RPMI8226 (cell line): ENCODE measurements around the gene NLRP1.

Experiments used
- DNase-seq: peaks from one replicate; pipeline ENCODE4 v3.0.0-alpha.2; 2015

Gene NLRP1

DNA sequence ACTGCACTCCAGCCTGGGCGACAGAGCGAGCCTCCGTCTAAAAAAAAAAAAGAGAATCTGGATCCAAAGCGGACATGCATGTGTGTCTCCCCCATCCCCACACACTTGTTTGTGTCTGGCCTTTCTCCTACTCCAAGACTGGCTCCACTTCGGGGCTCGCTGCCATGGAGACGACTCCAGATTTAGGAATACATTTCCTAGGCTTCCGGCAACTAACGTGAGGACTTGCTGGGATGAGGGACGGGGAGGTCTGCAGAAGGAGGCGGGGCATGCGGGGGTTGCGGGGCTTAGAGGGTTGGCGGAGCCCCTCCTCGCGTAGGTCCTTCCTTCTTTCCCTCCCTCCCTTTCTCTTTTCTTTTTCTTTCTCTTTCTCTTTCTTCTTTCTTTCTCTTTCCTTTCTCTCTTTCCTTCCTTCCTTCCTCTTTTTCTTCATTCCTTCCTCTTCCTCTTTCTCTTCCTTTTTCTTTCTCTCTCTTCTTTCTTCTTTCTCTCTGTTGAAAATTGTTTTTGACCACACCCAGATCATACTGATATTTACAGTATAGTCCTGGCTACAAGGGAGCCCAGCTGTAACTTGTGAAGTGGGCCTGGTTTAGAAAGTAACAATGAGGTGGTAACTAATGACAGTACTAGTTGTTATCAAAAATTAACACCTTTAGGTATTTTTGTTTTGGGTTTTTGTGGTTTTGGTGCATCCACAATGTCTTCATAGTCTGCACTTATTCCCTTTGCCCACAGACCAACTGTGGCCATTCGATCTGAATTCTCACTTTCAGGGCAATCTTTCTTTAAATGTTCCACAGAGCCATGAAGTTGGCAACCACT is 72.7 kb downstream of the NLRP1 start:
- no peak for DNase-seq

DNA sequence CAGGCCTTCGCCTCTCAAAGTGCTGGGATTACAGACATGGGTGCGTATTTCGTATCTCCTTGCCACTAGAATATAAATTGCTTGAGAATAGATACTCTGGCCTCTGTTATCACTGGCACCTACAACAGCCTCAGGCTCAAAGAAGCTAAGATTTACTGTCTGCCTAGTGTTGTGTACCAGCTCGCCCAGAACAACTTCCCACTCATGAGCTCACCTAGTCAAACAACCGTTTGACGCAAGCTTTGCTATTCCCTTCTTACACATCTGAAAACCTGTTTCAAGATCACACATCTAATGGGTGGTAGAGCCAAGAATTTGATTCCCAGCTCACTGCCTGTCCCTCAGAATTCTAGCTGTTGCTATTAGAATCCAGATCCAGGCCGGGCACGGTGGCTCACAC is 73.5 kb downstream of the NLRP1 start:
- DNase-seq = no peak

DNA sequence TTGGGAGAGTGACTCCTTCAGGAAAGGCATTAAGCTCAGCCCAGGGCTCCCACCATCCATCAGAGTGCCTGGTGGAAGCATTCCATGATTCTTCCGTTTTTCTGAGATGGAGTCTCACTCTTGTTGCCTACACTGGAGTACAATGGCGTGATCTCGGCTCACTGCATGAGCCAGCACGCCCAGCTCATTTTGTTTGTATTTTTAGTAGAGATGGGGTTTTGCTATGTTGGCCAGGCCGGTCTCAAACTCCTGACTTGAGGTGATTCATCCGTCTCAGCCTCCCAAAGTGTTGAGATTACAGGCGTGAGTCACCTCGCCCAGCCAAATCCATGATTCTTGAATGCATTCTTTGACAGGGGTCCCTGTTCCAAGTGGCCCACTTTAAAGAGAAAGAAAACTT is 74.8 kb downstream of the NLRP1 start:
- no peak for DNase-seq

DNA sequence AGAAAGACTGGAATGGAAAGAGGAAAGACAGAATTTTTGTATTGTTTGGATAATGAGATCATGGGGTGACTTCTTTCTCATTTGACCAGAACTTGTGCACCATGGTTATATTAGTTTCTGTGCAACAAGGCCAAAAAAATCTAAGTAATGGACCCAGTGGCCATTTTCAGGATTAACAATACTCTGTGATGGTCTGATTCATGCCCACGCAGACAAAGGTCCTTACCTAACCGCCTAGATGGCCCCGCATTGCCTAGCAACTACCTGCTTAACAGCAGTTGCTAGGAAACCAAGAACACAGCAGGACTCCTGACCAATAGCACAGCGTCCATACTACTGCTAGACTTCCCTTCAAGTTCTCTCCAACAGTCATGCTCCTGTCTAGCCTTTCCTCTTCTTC is 75.5 kb downstream of the NLRP1 start:
- DNase-seq = no peak

DNA sequence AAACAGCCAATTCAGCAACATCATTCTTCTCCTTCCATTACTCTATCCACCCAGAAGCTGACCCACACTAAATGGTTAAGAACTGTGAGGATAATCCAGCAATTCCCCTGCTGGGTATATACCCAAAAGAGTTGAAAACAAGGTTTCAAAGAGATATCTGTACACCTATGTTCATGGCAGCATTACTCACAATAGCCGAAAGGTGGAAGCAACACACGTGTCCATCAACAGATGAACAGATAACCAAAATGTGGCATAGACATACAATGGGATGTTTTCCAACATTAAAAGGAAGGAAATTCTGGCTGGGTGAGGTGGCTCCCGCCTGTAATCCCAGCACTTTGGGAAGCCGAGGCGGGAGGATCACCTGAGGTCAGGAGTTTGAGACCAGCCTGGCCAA is 78.0 kb downstream of the NLRP1 start:
- DNase-seq = no peak

DNA sequence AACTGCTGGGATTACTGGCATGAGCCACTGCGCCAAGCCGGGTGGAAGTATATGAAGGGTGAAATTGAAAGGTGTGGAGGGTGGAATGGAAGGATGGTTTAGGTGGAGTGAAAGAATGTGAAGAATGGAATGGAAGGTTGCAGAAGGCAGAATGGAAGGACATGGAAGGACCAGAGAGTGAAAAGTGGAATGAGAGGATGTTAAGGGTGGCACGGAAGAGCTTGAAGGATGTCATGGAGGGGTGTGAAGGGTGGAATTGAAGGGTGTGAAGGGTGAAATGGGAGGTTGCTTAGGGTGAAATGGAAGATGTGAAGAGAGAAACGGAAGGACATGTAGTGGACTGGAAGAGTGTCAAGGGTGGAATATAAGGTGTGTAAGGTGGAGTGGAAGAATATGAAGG is 81.8 kb downstream of the NLRP1 start:
- no peak for DNase-seq

DNA sequence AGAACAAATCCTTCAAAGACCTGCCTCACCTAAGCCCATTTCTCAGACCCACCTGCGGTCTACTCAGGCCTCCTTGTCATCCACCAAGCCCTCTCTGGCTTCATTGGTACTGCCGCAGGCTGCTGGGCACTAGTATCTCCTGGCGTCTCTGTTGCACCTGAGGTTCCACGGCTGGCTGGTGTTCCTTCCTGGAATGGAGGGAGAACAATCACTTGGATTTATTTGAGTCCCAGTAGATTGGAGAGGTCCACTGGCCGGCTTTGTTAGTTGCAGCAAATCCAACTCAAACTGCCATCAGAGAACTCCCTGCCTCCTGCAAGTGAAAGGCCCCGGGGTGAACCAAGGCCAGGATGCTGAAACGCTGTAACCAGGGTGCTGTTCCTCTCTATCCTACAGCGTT is 82.6 kb downstream of the NLRP1 start:
- no peak for DNase-seq

DNA sequence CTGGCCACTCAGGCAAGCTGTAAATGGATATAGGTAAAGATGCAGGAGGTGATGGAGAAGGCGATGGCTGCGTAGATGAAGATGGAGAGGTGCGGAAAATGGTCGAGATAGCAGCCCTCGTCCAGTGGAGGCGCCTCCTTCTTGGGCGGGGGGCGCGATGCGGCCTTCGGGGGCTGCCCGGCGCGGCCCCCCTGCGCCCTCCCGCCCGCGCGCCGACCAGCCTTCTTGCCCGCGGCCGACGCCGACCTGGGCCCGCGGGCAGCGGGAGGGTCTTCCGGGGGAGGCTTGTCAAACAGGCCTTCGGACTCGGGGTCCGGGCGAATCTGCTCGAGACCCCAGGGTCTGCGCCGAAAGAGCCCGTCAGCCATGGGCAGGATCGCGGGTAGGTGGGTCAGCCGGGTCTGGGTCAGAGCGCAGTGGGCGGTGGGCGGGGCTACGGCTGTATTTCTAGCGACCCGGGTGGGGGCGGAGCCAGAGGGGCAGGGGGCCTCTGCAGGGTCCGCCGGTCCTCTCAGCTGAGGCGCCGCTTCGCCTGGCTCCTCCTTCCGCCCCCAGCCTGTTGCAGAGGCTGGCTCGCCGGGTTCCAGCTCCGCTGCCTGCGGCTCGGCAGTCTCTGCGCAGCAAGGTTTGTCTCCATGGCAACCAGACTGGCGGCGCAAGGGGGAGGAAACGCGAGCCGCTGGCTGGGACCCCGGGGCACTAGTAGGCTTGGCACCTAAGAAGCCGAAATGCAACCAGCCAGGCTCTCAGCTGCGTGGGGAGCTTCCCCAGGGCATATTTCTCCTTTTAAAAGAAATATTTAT is 83.5 kb downstream of the NLRP1 start:
- DNase-seq = no peak

DNA sequence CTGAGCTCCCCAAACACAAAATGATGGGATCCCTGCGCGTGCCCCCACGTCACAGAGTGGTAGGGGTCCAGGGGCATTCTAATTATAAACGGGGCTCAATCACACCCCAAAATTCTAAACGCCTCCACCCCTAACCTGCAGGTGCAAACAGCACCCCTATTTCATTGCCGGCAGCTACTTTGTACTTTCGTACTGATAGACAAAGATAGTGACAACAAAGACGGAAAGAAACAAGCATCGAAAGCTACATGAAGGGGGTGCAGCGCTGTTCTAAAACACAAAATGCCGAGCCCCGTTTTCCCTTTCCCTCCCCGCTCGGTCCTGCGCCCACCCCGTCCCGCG is 84.1 kb downstream of the NLRP1 start:
- DNase-seq = no peak

DNA sequence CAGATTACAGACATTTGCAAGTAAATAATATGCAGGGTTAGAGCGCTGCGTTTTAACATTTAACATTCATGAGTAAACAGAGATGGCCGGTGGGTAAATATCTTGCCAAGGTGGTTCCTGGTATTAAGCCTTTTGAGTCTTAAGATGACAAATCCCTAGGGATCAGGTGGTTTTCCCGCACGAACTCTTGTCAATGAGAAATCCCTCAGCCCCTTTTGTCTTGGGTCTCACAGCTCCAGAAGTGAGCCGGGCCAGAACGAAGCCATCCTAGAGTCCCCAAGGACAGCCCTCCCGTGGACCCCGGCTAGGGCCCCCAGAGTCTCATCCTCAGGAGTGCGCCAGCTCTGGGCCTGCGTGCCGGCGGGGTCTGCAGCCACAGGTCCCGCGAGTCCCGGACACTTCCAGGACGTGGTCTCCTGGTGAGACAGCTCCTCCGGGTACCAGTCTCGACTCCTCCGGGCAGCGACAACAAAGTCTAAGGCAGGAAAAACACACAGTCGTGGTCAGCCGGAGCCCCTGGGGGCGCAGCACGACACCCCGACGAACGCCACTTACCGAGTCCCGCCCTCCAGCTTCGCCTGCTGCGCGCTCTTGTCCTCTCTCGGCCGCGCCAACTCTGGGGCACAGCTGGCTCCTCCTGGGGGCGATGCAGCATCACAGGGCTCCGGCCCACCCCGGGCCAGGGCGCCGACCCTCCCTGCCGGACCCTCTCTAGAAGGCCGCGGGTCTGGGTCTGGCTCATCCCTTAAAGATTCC is 84.7 kb downstream of the NLRP1 start:
- no peak for DNase-seq

DNA sequence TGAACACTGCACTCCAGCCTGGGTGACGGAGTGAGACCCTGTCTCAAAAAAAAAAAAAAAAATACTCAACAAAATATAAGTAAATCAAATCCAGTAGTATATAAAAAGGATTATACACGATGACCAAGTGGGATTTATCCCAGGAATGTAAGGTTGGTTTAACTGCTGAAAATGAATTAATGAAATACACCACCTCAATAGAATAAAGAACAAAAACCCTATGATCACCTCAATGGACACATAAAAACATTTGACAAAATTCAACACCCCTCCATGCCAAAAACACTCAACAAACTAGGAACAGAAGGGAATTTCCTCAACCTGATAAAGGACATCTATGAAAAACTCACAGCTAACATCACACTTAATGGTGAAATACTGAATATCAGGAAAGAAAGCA is 91.3 kb downstream of the NLRP1 start:
- DNase-seq = no peak

DNA sequence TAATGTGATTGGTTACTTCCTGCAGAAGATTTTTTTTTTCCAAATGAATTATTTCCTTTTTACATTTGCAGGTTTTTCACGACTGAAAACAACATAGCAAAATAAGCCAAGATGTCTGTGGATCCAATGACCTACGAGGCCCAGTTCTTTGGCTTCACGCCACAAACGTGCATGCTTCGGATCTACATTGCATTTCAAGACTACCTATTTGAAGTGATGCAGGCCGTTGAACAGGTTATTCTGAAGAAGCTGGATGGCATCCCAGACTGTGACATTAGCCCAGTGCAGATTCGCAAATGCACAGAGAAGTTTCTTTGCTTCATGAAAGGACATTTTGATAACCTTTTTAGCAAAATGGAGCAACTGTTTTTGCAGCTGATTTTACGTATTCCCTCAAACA is 95.6 kb downstream of the NLRP1 start:
- no peak for DNase-seq

DNA sequence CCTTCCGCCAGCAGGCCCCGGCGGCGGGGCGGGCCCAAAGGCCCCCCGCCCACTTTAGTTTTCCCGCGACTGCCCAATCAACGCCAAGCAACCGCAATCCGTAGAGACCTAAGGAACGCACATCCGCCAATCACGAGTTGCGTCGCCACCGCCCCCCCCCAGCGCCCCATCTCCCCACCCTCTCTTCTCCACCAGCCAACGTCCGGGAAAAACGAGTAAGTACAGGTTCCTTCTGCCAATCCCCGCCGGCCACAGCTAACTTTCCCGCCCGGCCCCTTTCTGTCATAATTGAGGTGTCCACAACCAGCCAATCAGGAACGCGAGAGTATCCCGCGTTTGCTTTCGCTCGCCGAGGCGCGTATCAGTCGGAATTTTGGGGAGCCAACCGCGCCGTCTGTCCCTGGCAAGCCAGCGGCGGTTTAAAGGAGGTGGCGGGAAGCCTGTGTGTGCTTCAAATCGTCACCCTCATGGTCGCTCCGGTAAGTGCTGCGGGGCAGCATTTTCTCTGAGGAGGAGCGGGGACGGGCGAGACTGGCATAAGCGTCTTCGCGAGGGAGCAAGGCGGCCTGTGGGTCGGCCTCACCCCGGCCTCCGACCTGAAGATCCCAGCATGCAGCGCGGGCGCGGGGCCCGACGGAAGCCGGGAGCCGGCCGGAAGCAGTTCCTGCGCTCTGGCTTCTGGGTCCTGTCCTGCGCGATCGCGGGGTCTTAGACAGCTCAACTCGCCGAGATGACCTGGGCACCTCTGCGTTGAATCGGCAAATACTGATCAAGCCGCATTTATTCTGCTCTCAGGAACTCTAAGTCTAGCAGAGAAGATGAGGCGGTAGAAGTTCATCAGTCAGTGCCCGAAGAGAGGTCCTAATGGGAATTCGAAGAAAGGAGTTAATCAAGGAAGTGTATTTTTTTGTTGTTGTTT is 97.8 kb downstream of the NLRP1 start, which contains the start of gene MIS12:
MIS12 (plus strand) TSS at position 361 of the 919 bp plus-strand sequence. CDS start 2,297 bp downstream, outside the sequence.
- peak; percentile 95 for DNase-seq

DNA sequence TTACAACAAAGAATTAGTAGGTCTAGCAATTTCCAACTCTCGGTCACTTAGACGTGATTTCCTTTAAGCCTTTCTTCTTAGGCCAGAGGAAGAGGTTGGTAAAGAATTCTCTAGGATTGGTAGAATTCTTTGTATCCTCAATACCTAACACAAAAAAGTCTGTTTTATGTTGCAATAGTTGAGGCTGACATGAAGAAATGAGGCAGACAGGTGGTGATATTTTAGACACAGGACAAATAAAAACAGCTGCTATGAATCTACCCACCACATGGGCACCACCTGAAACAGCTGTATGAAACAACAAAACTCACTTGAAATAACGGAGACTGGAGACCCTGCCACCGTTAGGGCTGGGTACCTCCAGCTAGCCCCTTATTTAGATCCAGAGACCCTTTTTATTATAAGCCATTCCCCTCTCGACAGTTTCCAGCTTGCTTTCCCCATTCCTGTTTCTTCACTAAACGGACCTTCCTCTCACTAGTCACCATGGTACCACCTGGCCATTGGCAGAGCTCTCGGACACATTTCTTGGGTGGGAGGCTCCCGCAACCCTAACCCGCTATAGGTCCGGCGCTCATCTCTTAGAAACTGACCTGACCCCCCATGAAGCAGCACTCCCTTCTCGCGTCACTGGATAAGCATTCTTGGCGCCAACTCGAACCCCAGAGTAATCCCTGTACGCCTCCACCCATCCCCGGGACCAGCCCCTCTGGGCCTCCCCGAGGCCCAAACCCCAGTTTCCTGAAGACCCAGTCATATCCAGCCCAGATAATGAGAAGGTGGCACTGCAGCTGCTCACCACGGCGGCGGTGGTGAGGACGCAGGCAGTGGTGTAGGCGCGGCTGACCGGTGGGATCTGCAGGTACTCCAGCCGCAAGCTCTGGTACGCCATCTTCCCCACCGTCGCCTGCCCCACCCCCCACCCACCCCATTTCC is 98.8 kb downstream of the NLRP1 start, which contains the start of gene DERL2:
DERL2 (minus strand) TSS at position 909 of the 936 bp plus-strand sequence; CDS start at position 892, 17 bp downstream.
- no peak for DNase-seq

DNA sequence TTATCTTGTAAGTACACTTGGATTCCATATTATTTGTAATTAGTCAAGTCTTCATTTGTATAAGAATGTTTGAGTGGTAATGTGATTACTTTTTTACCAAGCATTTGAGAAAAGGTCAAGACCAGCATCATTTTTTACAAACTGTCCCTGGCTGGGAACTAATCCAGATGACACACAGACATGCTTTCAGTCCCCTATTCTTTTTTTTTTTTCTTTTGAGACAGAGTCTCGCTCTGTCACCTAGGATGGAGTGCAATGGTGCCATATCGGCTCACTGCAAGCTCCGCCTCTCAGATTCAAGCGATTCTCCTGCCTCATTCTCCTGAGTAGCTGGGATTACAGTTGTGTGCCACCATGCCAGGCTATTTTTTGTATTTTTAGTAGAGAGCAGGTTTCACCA is 102.9 kb downstream of the NLRP1 start:
- DNase-seq = no peak

DNA sequence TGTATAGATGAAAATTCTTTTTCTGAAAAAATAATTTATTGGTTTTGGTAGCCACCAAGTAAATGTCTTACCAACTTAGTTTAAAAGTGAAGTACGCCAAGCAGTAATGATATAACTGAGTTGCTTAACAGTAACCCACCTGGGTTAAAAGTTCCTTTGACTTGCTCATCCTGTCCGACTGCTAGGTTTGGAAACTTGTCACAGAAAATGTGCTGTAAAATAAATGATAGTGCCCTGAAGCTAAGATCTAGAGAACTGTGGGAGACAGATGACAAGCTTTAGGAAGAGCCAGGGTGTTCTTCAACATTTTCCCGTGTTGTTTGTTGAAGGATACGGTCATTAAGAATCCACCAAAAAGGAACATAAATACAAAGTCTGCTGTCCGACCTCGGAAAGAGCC is 103.3 kb downstream of the NLRP1 start:
- no peak for DNase-seq

DNA sequence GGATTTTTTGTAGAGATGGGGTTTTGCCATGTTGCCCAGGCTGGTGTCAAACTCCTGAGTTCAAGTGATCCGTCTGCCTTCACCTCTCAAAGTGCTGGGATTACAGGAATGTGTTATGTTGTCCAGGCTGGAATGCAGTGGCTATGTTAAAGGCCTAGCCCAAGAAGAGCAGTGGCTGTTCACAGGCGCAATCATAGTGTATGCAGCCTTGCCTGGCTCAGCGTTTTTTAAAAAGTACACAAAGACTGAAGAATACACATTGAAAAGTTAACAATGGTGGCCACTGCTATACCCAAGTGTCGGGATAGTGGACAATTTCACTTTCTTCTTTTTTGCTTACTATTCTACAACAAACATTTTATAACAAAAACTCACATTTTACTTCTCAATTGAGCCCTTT is 105.3 kb downstream of the NLRP1 start:
- no peak for DNase-seq

DNA sequence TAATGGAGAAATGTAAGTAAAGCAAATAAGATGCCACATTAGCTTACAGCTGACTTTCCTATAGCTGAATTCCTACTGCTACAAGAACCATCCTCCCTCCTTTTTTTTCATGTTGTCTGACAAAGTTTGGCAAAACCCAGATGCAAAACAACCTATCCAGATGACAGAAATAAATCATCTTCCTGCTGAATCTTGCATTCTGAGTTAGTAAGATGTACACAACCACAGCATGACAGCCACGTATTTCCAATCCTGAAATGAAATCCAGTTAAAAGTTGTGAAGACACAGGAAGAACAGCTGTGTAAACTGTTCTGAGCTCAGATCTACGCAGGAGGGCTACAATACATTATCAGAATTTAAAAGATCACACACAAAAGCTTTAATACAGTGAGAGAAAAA is 110.4 kb downstream of the NLRP1 start:
- DNase-seq = no peak

DNA sequence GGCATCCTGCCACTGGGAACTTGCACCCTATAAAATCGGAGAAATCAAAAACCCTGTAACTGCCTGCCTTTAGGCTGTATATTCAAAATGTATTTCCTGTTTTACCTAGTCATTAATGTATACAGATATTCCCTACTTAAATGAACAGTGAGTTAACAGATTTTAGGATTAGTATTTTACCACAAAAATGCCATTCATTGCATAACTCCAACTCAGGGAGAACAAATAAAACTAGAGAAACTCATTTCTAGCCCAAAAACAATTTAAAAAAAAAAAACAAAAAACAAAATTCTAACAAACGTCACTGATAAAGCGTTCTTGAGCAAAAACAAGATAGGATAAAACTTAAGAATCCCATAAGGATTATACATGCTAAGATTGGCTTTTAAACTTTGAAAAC is 111.8 kb downstream of the NLRP1 start:
- no peak for DNase-seq

DNA sequence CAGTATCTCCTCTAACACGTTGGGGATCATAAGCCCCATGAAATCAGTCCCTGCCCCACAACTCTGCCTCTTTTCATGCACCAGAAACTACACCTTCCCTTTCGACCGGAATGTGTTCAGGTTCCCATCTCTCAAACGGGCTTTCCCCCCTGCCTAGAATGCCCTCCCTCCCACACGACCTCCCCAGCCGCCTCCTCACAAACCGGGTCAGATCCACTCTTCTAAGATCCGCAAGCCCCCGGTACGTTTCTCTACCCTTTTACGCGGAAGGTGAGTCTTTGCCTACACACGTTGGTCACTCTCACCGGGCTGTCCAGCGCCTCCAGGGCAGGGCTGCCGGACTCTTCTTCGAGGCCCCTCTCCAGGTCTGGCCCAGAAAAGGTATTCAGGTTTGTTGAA is 116.2 kb downstream of the NLRP1 start:
- peak; percentile 5 for DNase-seq

DNA sequence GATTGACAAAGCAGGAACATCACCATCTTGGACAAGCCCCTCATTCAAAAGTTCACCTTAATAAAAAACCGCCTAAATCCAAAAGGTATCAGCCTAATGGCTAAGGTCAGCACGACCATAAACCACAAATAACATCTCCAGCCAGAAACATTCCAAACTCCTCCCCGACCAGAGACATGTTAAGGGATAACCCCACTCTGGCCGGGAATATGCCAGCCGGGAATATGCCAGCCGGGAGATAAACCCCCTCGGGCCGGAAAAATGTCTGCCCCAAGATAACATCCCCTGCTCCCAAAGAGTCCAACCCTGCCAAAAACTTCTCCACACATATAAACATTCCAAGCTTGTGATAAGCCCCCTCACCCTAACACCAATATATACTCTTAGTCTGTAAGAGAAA is 116.9 kb downstream of the NLRP1 start:
- no peak for DNase-seq
